NCI-H510A (cell line): ENCODE measurements around the gene RAB6A.

Source experiments
- DNase-seq: peaks from one replicate; lab custom pipeline; 2025; lab: John Stamatoyannopoulos, UW

The RAB6A gene

DNA sequence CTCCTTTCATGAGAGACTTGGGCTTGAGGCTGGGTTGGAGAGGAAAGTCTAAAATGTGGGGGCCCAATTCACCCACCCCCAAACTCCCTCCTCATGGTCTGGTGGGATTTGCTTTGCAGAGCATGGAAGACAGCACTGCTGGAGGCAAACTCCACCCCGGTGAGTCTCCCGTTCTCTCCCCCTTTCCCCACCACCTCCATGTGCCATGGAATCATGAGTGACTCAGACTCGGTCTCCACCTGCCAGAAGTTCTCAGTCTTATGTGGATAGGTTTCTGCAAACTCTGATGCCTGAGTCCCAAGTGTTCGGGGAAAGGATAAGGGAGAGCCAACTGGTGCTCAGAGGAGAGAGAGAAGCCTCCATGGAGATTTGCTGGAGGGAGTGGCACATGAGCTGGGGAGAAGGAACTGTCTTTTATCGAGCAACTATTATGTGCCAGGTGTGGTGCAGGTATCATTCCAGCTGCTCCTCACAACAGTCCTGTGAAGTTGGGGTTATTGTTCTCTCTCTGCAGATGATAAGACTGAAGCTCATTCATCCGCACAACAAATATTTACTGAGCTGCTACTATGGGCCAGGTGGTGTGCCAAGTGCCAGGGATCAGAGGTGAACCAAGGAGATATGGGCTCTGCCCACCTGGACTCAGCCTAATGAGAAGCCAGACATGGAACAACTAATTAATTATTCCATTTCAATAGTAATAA, 107.9 kb downstream of the RAB6A start:
- no peak for DNase-seq

DNA sequence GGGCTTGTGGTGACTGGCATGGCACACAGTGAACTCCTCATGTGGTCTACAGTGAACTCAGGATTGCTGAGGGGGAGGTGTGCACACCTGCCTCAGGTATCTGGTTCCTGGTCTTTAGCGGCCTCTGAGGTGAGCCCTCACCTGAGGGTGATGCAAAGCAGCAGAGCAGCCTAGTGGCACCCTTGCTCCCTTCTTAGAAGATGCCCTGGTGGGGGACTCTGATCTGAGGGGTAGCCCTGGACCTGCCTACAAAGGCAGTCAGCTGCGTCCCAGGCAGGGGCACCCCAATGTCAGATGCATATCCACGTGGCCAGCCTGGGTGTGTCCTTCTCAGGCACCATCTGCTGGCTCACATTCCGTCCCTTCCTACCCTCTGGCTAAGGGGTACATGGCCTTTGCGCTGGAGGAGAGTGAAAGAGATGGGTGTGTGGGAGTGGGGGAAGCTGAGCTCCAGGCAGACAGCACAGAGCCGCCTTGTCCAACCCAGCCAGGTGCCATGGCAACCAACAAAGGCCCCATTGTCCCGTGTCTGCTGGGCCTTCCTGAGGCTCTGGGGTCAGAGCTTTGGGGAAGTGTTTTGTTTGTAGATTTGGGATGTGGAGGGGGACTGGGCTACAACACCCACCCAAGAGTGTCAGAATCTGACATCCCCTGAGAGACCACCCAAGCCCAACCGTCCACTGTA, 108.7 kb downstream of the RAB6A start:
- DNase-seq = peak; percentile 66

DNA sequence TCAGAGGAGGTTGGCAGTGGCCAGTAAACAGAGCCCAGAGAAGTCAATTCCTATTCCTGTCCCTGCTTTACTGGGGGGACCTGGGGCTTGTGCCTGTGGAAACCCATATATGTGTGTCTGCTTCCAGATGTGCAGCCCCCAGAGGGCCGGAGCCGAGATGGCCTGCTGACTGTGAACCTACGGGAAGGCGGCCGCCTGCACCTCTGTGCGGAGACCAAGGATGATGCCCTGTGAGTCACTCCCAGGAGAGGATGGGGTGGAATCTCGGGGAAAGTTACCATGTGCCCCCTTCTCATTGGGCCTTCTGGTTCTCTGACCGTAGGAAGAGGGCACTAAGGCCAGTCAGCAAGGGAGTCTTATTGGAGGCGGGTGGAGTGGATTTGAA, 109.2 kb downstream of the RAB6A start:
- DNase-seq = no peak

DNA sequence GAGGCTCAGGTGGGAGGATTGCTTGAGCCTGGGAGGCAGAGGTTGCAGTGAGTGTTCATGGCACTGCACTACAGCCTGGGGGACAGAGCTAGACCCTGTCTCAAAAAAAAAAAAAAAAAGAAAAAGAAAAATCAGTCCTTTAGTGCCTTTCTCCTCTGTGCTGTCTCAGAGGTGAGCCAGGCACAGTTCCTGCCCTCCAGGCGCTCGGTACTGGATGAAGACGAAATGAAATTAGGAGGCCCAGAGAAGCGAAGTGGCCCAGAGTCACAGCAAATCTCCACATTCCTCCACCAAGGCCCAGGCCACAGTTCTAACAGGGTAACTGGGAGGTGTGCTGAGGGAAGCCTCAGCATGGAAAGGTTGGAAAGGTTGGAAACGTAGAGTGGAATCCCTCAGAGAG, 109.6 kb downstream of the RAB6A start:
- DNase-seq = no peak

DNA sequence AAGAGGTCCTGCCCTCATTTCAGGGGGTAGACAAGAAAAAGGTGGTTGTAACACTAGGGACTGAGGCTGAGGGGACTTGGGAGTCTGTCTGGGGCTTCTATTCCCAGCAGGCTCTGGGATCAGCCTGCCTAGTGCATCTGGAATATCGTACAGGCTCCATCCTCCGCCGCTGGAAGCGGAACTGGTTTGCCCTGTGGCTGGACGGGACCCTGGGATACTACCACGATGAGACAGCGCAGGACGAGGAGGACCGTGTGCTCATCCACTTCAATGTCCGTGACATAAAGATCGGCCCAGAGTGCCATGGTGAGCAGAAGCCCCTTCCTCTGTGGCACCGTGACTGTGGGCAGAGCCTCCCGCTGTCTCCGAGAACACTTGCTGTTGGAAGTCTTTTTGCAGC, 110.5 kb downstream of the RAB6A start:
- DNase-seq = no peak

DNA sequence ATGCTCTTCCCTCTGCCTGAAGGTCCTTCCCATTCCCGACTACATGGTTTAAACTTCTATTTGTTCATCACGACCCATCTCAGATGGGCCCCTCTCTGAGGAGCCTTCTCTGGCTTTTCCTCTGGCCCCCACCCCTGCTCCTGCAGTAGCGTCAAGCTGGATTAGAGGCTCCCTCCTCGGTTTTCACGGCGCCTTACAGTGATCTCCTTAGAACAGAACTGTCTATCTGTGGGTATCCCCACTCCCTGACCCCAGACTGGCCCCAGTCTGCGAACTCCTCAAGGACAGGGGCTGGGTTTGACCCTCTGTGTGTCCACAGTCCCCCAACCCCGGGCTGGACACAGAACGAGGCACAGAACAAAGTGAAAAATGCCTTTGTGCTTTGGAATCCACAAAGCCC, 111.7 kb downstream of the RAB6A start:
- DNase-seq = no peak

DNA sequence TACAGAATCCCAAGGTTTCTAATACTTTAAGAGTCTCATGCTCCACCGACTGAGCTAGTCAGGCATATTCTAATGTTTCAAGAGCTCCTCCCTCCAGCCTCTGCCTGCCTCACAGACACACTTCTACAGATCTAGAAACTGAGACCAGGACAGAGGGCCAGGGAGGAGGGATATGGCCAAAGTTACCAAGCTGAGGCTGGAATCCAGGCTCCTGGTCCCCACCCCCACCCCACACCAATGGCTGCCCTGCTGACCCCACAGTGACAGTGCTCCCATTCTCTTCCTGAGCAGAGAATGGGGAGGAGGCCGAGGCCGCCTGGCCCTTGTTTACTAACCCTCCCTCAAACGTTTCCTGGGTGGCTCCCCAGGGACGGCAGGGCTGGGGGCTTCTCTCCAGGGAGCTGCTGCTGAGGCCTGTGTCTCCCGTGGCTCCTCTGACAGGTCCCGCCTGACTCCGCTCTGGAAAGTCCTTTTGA, 112.3 kb downstream of the RAB6A start:
- no peak for DNase-seq

DNA sequence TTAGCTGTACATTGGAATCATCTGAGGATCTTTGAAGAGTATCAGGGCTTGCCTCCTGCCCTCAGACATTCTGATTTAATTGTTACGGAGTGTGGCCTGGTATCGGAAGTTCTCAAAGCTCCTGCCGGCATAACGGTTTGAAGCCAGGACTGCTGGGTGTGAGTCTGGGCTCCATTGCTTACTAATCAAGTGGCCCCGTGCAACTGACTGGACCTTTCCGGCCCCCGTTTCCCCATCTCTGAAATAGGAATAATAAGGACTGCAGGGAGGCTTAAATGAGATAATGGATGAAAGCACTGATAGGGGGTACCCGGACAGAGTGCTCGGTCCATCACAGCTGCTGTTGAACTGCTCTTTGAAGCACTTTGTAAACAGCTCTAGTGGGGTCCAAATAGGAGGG, 112.8 kb downstream of the RAB6A start:
- no peak for DNase-seq

DNA sequence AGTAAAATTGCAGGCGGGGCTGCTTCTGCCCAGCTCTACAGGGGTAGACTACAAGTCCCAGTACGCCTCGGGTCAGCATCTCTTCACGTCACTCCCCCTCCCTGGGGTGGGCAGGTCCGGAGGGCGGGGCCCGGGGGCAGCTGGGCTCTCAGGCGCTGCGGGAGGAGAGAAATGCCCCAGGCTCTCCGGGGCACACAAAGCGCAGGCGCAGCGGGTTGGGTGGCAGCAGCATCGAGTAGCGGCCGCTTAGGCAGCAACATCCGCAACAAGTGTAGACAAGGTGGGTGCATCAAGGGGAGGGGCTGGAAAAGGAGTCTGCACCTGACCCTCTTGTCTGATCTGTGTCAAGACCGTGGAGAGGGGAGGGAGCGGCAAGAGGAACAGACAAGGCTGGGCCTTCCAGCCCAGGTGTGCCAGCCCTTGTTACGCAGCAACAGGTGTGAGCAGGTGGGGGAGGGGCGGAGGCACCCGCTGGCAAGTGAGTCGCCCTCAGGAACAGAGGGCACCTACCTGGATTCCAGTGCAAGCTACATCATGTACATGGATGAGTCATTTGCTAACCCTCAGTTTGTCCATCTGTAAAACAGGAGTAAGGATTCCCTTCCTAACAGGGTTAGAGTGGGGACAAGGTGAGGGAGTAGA, 113.3 kb downstream of the RAB6A start:
- DNase-seq = peak; percentile 100

DNA sequence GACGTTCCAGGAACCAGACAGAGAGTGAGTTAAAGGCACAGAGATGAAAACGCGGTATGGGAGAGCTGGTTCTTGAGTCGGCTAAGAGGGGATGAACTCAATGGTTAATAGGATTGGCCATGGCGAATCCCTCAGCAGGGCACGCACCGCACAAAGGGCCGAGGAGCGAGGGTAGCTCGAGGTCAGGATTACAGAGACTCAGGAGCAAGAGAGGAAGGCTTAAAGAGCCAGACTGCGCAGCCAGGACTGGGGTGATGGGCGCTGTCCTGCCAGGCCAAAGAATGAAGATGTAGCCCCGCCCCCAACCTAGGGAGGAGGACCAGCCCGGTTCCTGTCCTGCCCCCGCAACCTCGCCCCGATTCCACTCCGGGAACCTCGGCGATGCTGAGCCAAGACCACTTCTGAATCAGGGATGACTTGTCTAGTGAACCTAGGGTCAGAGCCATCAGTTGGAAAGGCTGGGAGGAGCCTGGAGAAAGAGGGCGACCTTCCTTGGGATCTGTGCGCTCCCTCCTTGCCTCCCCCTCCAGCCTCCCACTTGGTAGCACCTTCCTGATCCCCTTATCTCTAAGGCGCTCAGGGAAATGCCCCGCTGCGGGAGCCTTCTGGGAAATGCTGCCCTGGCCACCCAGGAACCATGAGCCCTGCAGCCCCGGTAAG, 114.8 kb downstream of the RAB6A start, which contains the start of gene PLEKHB1:
TSS of gene PLEKHB1 (plus strand) at position 610 of the 660 bp plus-strand sequence. CDS start at position 638, 28 bp downstream.
- DNase-seq = no peak

DNA sequence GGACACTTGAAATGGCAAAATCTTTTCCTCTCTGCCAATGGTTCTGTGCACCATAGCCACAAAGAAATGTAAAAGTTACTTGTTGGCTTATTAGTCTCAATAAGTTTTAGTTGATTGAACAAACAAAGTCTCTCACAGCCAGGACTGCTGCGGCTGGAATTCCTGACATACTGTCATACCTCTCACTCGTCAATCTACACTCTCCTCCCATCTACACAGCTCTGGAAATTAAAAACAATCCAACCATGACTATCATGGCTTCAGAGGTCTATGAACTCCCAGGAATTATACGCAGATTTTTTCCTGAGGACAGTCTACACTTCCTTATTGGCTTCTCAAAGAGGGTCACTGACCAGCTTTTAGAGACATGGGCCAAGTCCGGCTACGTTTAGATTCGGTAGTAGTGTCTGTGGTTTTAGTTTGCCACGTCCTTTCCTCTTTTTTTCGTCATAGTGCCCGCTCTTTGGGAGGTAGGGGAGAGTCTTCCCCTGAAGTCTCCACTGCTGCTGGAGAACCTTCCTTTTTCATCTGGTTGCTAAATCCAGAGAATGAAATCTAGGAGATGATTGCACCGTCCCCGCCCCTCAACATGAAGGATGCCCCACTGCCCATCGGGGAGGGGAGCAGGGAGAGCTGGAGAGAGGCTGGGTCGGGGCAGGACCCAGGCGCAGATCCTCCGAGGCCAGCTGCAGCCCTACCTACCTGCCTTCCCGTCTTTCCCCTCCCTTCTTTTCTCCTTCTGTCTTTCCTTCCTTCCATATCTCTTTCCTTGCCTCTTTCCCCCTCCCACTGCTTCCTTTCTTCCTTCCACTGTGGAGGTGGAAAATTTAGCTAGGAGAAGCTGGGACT, 115.5 kb downstream of the RAB6A start:
- DNase-seq = no peak

DNA sequence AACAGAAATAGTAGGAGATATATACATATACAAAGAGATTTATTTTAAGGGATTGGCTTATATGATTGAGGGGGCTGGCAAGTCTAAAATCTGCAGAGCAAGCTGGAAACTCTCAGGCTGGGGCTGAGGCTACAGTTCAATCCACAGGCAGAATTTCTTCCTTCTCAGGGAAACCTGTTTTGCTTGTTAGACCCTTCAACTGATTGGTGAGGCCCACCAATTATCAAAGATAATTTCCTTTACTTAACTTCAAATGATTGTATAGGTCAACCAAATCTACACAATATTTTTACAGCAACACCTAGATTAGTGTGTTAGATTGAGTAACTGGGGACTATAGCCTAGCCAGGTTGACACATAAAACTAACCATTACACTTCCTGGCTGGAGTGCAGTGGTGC, 119.2 kb downstream of the RAB6A start:
- DNase-seq = no peak

DNA sequence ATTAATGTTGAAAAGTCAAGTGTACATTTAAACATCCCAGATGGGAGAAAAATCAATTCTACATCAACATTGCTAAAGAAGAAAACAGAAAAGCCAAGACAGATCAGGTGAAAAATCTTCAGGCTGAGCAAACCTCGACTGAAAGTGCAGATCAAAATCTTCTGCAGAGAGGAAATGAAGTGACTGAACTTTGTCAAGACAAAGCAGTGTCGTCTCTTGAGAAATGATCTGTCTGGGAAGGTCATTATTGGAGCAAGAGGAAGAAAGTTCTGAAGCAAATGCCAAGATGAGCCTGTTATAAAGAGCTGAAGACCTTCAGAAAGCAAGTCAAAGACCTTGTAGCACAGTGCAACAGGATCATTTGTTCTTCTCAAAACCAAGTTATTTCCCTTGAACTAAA, 120.3 kb downstream of the RAB6A start:
- no peak for DNase-seq

DNA sequence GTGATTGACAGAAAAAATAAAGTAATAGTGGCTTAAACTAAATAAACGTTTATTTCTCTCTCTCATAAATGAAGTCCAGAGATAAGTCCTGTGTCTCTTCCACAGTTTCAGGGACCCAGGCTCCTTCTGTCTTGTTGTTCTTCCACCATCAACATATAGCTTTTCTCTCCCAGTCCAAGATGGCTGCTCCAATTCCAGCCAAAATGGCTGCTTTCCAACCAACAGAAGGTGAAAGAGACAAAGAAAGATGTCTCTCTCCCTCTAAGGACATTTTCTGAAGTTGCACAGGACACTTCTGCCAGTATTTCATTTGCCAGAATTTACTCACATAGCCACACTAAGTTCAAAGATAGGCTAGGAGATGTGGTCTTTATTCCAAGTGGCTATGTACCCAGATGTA, 123.9 kb downstream of the RAB6A start:
- no peak for DNase-seq

DNA sequence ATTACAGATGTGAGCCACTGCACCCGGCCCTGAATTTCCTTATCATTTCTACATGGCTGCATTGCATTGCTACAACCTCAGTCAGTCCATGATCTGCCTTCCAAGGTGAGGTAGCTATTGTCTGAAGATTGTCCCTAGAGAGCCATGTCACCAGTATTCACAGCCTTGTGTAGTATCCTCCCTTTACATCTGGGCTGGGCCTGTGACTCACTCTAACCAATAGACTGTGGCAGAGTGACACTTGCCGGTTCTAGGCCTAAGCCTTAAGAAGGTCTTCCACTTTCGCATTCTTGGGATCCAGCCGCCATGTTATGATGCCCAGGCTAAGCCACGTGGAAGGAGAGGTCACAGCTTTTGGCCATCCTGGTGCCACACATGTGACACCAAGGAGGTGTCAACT, 124.6 kb downstream of the RAB6A start:
- no peak for DNase-seq

DNA sequence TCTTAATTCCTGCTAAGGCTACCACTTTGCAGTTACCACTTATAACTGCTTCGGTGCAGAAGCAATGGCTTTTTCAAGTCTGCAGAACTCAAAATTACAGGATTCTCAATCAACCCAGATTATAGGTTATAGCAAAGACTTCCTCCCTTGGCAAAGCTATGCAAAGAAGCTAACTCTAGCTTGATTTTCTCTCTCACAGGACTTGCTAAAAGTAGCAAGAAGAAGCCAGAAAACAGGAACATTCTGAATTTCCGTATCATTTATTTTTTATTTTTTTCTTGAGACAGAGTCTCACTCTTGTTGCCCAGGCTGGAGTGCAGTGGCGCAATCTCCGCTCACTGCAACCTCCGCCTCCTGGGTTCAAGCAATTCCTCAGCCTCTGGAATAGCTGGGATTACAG, 125.2 kb downstream of the RAB6A start:
- DNase-seq = no peak

DNA sequence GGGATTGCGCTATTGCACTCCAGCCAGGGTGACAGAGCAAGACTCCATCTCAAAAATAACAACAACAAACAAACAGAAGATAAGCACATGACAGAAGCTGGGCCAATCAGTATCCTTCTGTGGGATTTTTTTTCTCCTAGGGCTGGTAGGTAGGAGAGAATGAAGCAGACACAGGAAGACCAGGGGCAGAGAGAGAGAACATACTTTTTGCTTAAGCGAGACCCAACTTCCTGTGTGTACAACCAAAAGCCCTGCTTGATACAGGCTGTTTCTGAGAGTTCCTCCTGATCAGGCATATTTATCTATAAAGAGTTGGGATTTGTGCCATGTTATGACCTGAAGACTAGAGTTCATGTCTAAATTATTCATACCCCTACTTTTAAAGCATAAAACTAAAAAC, 126.9 kb downstream of the RAB6A start:
- no peak for DNase-seq

DNA sequence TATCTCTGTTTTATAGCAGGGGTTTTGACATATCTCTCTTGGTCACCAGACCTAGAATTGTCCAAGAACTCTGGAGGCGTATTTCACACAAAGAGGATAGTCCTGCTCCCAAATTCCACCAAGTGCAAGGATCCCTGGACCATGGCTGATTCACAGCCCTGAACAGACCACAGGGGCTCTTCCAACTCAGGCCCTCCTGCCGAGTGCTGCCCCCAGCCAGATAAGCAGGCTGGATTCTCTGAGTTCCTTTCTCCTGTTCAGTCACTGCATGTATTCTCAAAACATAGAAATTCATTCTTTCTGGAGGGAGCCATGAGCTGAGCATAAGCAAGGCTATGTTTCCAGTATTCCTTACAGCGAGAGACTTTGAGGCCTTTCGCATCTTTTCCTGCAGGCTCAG, 127.9 kb downstream of the RAB6A start:
- no peak for DNase-seq

DNA sequence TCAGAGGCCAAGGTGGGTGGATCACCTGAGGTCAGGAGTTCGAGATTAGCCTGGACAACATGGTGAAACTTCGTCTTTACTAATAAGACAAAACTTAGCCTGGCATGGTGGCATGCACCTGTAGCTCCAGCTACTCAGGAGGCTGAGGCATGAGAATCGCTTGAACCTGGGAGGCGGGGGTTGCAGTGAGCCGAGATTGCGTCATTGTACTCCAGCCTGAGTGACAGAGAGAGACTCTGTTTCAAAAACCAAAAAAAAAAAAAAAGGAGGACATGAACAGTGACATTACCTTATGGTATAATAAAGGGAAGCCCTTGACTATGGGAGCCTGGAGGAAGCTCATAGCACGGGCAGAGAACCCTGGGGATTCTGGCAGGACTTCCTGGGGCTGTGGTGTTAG, 131.0 kb downstream of the RAB6A start:
- DNase-seq = no peak

DNA sequence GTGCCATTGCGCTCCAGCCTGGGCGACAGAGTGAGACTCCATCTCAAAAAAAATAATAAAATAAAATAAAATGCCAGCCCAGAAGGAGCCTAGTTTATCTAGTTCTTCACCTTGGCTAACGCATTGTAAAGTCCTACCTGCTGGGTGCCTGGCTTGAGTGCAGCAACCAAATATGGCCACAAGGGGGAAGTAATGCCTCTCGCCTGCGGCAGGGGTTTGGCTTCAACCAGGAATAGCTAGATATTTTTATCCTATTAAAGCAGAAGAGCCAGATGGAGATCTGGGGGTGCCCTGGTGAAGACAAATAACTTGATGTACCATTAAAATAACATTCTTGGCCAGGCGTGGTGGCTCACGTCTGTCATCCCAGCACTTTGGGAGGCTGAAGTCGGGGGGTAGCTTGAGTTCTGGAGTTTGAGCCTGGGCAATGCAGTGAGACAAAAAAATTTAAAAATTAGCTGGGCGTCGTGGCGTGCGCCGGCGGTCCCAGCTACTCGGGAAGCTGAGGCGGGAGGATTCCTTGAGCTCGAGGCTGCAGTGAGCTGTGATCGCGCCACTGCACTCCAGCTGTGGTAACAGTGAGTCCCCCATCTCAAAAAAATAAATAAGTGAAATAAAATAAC, 135.1 kb downstream of the RAB6A start:
- DNase-seq = peak; percentile 36
